ENCODE measurements around the gene PLBD2.
A peak's percentile ranks its signal among the peaks of the same experiment; 100 is the strongest.

The PLBD2 gene

GRCh38 chr12:113369391-113369985 lies 11.1 kb downstream of the PLBD2 start:
- Histone ChIP-seq H3K36me3 (peaks cover 0 to 87% (median 4%) of the 10 kb centered on the region in 11 experiments; a peak in 13 of 22 replicates), H3K4me1 (peaks cover 8 to 21% (median 12%) of the 10 kb centered on the region in 10 experiments; a peak in 19 of 20 replicates), H3K27ac (no peak overlapping the region), H4K20me1 (peaks cover 0 to 85% (median 10%) of the 10 kb centered on the region in 11 experiments; a peak in 12 of 22 replicates), H3K4me2 (no peak overlapping the region), H3K9ac (no peak overlapping the region), H3K27me3 (no peaks in the 10 kb centered on the region), H3K9me3 (replicated peaks in 1 of 11) (peaks cover 0 to under 1% (median 0%) of the 10 kb centered on the region in 11 experiments; a peak in 2 of 22 replicates), H3K4me3 (no peak overlapping the region)
- no peak for TF ChIP-seq Cebpa-rat (IDR thresholded peaks at IDR 0.05)

- TF ChIP-seq Cebpa-rat (IDR thresholded peaks at IDR 0.05) = no peak
- H3K9me3 ChIP-seq (replicated peaks in 1 of 11) = peaks cover 0 to 13% (median 0%) of the 10 kb centered on the region in 11 experiments; a peak in 5 of 22 replicates
Measured at GRCh38 chr12:113370923-113371682, 12.7 kb downstream of the PLBD2 start.

GRCh38 chr12:113371808-113372207 lies 13.4 kb downstream of the PLBD2 start:
- Histone ChIP-seq H3K27ac (no peak overlapping the region), H3K36me3 (peaks cover 5 to 87% (median 20%) of the 10 kb centered on the region in 11 experiments; a peak in 15 of 22 replicates), H3K4me2 (peak overlapping the region in 2 of 11 experiments; percentile 42 to 49; a peak in 2 of 22 replicates), H3K4me1 (peaks cover 8 to 24% (median 20%) of the 10 kb centered on the region in 10 experiments; a peak in 19 of 20 replicates), H3K4me3 (no peak overlapping the region), H3K27me3 (no peaks in the 10 kb centered on the region), H4K20me1 (peaks cover 0 to 62% (median 7%) of the 10 kb centered on the region in 11 experiments; a peak in 12 of 22 replicates), H3K9me3 (replicated peaks in 1 of 11) (peaks cover 0 to 13% (median 0%) of the 10 kb centered on the region in 11 experiments; a peak in 5 of 22 replicates), H3K9ac (no peak overlapping the region)
- no peak for TF ChIP-seq Cebpa-rat (IDR thresholded peaks at IDR 0.05)

More at GRCh38 chr12:113370923-113371682, 12.7 kb downstream of the PLBD2 start:
- Histone ChIP-seq H3K9ac (peak overlapping the region in 1 of 11 experiments; percentile 33; a peak in 1 of 22 replicates), H3K27me3 (no peaks in the 10 kb centered on the region), H4K20me1 (peaks cover 0 to 69% (median 7%) of the 10 kb centered on the region in 11 experiments; a peak in 12 of 22 replicates), H3K4me3 (no peak overlapping the region), H3K27ac (no peak overlapping the region), H3K4me2 (peak overlapping the region in 10 of 11 experiments; percentile 9 to 49 (median 40); a peak in 15 of 22 replicates), H3K36me3 (peaks cover 5 to 87% (median 16%) of the 10 kb centered on the region in 11 experiments; a peak in 15 of 22 replicates), H3K4me1 (peaks cover 8 to 24% (median 20%) of the 10 kb centered on the region in 10 experiments; a peak in 19 of 20 replicates)

- peaks cover 0 to 13% (median 0%) of the 10 kb centered on the region in 11 experiments; a peak in 5 of 22 replicates for H3K9me3 ChIP-seq (replicated peaks in 1 of 11)
- no peak overlapping the region for H3K4me3 ChIP-seq
- H3K27ac ChIP-seq = no peak overlapping the region
- peaks cover 5 to 89% (median 22%) of the 10 kb centered on the region in 11 experiments; a peak in 15 of 22 replicates for H3K36me3 ChIP-seq
- TF ChIP-seq Cebpa-rat (IDR thresholded peaks at IDR 0.05) = no peak
- no peak overlapping the region for H3K4me2 ChIP-seq
- H3K27me3 ChIP-seq = no peaks in the 10 kb centered on the region
- no peak overlapping the region for H3K9ac ChIP-seq
- H3K4me1 ChIP-seq = peaks cover 8 to 24% (median 20%) of the 10 kb centered on the region in 10 experiments; a peak in 19 of 20 replicates
- H4K20me1 ChIP-seq = peaks cover 0 to 57% (median 7%) of the 10 kb centered on the region in 11 experiments; a peak in 12 of 22 replicates
Measured at GRCh38 chr12:113372371-113372770, 14.0 kb downstream of the PLBD2 start.

- Histone ChIP-seq H3K36me3 (peaks cover 5 to 89% (median 22%) of the 10 kb centered on the region in 11 experiments; a peak in 15 of 22 replicates), H3K9me3 (replicated peaks in 1 of 11) (peaks cover 0 to 13% (median 0%) of the 10 kb centered on the region in 11 experiments; a peak in 5 of 22 replicates), H3K4me2 (no peak overlapping the region), H3K4me3 (no peak overlapping the region), H3K27me3 (peaks cover 0 to 5% (median 0%) of the 10 kb centered on the region in 11 experiments; a peak in 1 of 22 replicates), H3K4me1 (peaks cover 8 to 24% (median 20%) of the 10 kb centered on the region in 10 experiments; a peak in 19 of 20 replicates), H4K20me1 (peaks cover 0 to 46% (median 6%) of the 10 kb centered on the region in 11 experiments; a peak in 12 of 22 replicates), H3K27ac (no peak overlapping the region), H3K9ac (no peak overlapping the region)
- no peak for TF ChIP-seq Cebpa-rat (IDR thresholded peaks at IDR 0.05)
Measured at GRCh38 chr12:113373440-113373839, 15.1 kb downstream of the PLBD2 start.

- Histone ChIP-seq H3K4me3 (no peak overlapping the region), H3K9me3 (replicated peaks in 1 of 11) (peaks cover 0 to 13% (median 0%) of the 10 kb centered on the region in 11 experiments; a peak in 5 of 22 replicates), H3K27ac (no peak overlapping the region), H4K20me1 (peaks cover 0 to 41% (median 6%) of the 10 kb centered on the region in 11 experiments; a peak in 11 of 22 replicates), H3K4me1 (peaks cover 8 to 24% (median 20%) of the 10 kb centered on the region in 10 experiments; a peak in 19 of 20 replicates), H3K4me2 (no peak overlapping the region), H3K36me3 (peaks cover 5 to 91% (median 22%) of the 10 kb centered on the region in 11 experiments; a peak in 15 of 22 replicates), H3K9ac (no peak overlapping the region), H3K27me3 (peaks cover 0 to 5% (median 0%) of the 10 kb centered on the region in 11 experiments; a peak in 1 of 22 replicates)
- TF ChIP-seq Cebpa-rat (IDR thresholded peaks at IDR 0.05) = no peak
Measured at GRCh38 chr12:113373969-113374368, 15.6 kb downstream of the PLBD2 start.

GRCh38 chr12:113374823-113375428 lies 16.5 kb downstream of the PLBD2 start:
- H4K20me1 ChIP-seq = peaks cover 0 to 32% (median 6%) of the 10 kb centered on the region in 11 experiments; a peak in 9 of 22 replicates
- peaks cover 5 to 95% (median 22%) of the 10 kb centered on the region in 11 experiments; a peak in 15 of 22 replicates for H3K36me3 ChIP-seq
- peaks cover 0 to 13% (median 0%) of the 10 kb centered on the region in 11 experiments; a peak in 5 of 22 replicates for H3K9me3 ChIP-seq (replicated peaks in 1 of 11)
- H3K9ac ChIP-seq = no peak overlapping the region
- no peak overlapping the region for H3K4me3 ChIP-seq
- no peak for TF ChIP-seq Cebpa-rat (IDR thresholded peaks at IDR 0.05)
- H3K4me1 ChIP-seq = peaks cover 8 to 24% (median 20%) of the 10 kb centered on the region in 10 experiments; a peak in 19 of 20 replicates
- H3K27me3 ChIP-seq = peaks cover 0 to 5% (median 0%) of the 10 kb centered on the region in 11 experiments; a peak in 1 of 22 replicates
- H3K27ac ChIP-seq = no peak overlapping the region
- no peak overlapping the region; a peak in 1 of 22 replicates for H3K4me2 ChIP-seq

- no peak overlapping the region for H3K9ac ChIP-seq
- no peak for TF ChIP-seq Cebpa-rat (IDR thresholded peaks at IDR 0.05)
Measured at GRCh38 chr12:113378291-113378690, 19.9 kb downstream of the PLBD2 start.

More at GRCh38 chr12:113378291-113378690, 19.9 kb downstream of the PLBD2 start:
- Histone ChIP-seq H3K4me2 (no peak overlapping the region), H3K36me3 (peaks cover 5 to 96% (median 22%) of the 10 kb centered on the region in 11 experiments; a peak in 16 of 22 replicates), H3K4me1 (peaks cover 0 to 13% (median 8%) of the 10 kb centered on the region in 10 experiments; a peak in 10 of 20 replicates), H3K27ac (no peak overlapping the region), H4K20me1 (peaks cover 0 to 17% (median 0%) of the 10 kb centered on the region in 11 experiments; a peak in 3 of 22 replicates), H3K9me3 (replicated peaks in 1 of 11) (peaks cover 0 to 13% (median 0%) of the 10 kb centered on the region in 11 experiments; a peak in 5 of 22 replicates), H3K27me3 (peaks cover 0 to 5% (median 0%) of the 10 kb centered on the region in 11 experiments; a peak in 1 of 22 replicates), H3K4me3 (no peak overlapping the region)

All from BLaER1 treated with 17β-estradiol and CSF1 and Interleukin-3, amounts not matched to agents 10 nM and 100 nM (cell line).